ENCODE data around the gene FAM168B.

Gene FAM168B

DNA sequence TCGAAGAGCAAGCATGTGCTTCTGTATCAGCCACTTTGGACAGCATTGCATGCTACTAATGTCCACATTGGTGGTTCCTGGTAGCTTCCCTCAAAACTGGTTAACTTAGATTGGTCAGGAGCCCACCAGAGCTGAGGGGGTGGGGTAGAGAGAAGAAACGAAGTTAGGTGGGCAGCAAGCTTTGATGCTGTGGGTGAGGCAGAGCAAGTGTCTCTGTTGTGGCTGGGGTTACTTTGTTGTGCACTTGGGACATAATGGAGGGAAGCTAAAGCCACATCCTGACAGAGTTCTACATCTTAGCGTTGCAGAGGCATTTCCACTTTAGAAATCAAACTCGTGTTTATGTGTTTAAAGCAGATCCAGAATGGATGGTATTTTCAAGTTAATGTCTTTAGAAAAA, 82.7 kb downstream of the FAM168B start:
- TF ChIP-seq, protein P1, sequence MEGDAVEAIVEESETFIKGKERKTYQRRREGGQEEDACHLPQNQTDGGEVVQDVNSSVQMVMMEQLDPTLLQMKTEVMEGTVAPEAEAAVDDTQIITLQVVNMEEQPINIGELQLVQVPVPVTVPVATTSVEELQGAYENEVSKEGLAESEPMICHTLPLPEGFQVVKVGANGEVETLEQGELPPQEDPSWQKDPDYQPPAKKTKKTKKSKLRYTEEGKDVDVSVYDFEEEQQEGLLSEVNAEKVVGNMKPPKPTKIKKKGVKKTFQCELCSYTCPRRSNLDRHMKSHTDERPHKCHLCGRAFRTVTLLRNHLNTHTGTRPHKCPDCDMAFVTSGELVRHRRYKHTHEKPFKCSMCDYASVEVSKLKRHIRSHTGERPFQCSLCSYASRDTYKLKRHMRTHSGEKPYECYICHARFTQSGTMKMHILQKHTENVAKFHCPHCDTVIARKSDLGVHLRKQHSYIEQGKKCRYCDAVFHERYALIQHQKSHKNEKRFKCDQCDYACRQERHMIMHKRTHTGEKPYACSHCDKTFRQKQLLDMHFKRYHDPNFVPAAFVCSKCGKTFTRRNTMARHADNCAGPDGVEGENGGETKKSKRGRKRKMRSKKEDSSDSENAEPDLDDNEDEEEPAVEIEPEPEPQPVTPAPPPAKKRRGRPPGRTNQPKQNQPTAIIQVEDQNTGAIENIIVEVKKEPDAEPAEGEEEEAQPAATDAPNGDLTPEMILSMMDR (IDR thresholded peaks at IDR 0.05; ENCODE audit: insufficient read depth, missing control alignments) = no peak
- DNase-seq (ENCODE audit: insufficient read length, low spot score) = no peak
- FAIRE-seq = no peak

DNA sequence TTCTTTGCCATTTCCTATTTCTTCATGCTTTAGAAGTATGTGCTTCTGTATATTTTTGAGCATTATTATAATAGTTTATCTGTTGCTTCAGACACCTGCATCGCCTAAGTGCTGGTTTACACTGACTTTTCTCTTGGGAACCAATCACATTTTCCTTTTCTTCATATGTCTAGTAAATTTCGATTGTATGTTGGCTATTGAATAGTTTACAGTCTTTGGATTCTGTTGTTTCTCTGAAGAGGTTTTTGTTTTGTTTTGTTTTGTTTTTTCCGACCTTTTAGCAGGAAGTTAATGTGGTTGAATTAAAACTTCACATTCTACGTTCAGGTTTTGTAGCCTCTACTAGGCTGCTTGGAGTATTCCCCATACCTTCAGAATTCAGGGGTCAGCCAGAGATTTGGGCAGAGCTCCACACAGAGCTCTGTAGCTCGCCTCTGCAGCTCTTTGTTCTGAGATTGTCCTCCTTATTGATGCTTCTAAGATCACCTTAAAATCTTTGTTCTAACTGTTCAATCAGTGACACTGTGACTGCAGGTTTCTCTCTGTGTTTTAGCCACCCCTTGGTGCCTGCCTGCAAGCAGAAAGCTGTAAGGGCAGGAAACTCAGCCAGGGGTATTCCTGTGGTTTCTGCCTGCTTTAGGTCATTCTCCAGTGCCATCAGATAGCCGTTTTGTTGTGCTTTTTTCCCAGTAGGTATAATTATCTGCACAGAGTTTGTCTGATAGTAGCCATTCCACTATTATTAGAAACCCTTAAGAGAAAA, 83.4 kb downstream of the FAM168B start:
- no peak for FAIRE-seq
- TF ChIP-seq, protein P1 (IDR thresholded peaks at IDR 0.05; ENCODE audit: insufficient read depth, missing control alignments) = no peak

DNA sequence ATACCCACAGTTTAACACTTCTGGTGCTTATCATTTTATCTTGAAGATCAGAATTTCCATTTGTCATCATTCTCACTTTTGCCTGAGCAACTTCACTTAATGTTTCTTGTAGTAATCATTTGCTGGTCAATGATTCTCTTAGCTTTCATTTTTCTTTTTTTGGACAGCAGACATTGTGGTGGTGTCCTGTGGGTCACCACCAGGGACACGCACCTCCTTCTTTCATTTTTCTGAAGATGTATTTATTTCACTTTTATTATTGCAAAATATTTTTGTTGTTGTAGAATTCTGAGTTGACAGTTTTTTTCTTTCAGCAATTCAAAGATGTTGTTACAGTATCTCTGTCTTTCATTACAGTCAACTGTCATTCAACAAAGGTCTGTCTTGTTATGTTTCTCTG, 84.3 kb downstream of the FAM168B start:
- FAIRE-seq (no peak), DNase-seq (ENCODE audit: insufficient read length, low spot score) (no peak)
- TF ChIP-seq, protein P1 (IDR thresholded peaks at IDR 0.05; ENCODE audit: insufficient read depth, missing control alignments) = no peak

More for the DNA sequence above, 83.4 kb downstream of the FAM168B start:
- no peak for DNase-seq (ENCODE audit: insufficient read length, low spot score)

DNA sequence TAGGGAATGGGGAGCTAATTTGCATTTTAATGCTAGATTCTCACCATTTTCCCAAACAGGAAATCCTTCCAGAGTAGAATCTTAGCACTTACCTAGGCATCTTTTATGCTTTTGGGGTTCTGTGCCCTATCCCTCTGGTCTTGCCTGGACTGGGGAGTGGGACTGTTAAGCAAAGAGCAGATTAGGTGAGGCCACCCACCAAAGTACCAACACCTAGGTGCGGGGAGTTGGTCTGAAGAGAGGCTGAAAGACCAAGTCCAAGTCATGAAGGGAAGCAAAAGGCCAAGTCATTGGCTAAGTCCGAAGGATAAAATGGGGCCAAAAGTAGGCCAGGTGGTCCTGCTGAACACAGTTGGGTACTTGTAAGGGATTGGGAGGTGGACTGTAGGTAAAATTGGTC, 86.7 kb downstream of the FAM168B start:
- FAIRE-seq (no peak), DNase-seq (ENCODE audit: insufficient read length, low spot score) (no peak)
- TF ChIP-seq, protein P1 (IDR thresholded peaks at IDR 0.05; ENCODE audit: insufficient read depth, missing control alignments) = no peak

DNA sequence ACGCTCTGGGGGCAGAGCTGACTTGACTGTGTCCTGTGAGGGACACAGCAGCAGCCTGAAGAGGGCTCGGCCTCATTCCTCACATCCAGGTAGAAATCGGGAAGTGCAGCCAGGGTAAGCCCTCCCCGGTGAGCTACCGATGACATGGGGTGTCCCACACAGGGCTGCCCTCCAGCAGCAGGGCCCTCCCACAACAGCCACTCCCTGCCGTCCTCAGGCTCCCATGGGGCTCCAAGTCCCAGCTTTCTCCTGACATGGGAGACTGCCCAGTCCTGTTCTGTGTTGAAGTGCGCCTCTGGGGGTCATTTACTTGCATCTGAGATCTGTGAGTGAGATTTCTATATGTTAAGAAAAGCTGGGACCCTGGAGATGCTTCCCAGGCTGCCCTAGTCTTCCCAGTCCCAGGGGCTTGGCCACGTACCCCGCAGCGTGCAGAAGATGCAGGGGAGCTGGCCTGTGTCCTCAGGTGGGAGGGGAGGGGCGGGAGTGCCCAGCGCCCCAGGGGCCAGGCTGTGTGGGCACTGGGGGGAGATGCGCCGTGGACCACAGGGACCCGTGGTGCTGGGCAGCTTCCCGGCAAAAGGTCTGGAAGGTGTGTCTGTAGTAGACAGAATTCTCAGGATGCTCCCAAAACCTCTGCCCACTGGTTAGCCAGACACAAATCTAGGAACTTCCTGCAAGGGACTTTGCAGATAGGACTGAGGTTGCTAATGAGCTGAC, 87.9 kb downstream of the FAM168B start:
- no peak for DNase-seq (ENCODE audit: insufficient read length, low spot score)
- no peak for FAIRE-seq
- TF ChIP-seq, protein P1 (IDR thresholded peaks at IDR 0.05; ENCODE audit: insufficient read depth, missing control alignments) = no peak

DNA sequence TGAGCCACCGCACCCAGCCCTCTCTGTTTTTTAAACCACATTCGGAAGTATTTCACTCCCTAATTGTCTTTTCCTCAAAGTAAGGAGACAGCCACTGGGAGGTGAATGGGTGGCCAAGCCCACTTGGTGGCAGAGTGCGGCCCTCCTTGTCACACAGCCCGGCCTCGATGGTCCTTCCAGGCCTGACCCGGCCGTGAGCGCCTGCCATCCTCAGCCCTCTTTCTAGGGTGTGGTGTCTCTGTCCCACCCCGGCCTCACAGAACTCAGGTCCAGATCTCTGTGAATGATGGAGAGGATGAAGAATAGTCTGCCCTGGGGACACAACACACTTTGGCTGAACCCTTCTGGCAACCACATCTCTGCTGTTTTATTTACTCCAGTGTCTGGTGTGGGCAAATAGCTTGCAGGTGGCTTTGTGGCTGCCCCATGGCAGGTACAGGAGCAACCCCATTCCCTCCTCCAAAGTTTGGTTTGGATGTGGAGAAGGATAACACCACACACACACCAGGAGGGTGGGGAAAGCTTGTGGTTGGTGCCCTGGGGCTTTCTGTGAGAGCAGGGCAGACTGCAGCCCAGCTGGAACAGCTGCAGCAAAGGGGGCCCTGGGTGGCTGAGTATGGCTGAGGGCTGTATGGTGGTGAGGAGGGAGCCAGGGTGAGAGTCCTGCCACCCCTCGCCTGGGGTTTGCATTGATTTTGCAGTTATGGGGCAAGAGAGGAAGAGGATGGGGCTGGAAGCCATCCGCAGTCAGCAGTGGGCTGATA, 88.6 kb downstream of the FAM168B start:
- no peak for FAIRE-seq
- no peak for DNase-seq (ENCODE audit: insufficient read length, low spot score)
- TF ChIP-seq, protein P1 (IDR thresholded peaks at IDR 0.05; ENCODE audit: insufficient read depth, missing control alignments) = no peak

All from D721Med (cell line).